Adipocyte (in vitro differentiated cells): ENCODE data around the gene HIGD2A.

Source experiments
- DNase-seq: peaks from one replicate; pipeline ENCODE4 v3.0.0-alpha.2; 2015; ENCODE audit warnings: low read depth
- H3K27me3 ChIP-seq: replicated peaks from 2 replicates; pipeline ENCODE4 v1.7.0; 2013; ENCODE audit warnings: mild to moderate bottlenecking, low read length, moderate library complexity; ENCODE audit not compliant: control insufficient read depth, insufficient read depth
- H3K36me3 ChIP-seq: 2 replicates; pipeline ENCODE4 v1.7.0; 2013; ENCODE audit warnings: low read length, mild to moderate bottlenecking, moderate library complexity; ENCODE audit not compliant: control insufficient read depth, insufficient read depth, severe bottlenecking
- H3K4me1 ChIP-seq: 2 replicates; pipeline ENCODE4 v1.7.0; 2013; ENCODE audit warnings: mild to moderate bottlenecking, low read length, moderate library complexity; ENCODE audit not compliant: control insufficient read depth, insufficient read depth
- H3K4me3 ChIP-seq: 2 replicates; pipeline ENCODE4 v1.7.0; 2013; ENCODE audit warnings: mild to moderate bottlenecking, low read length, moderate library complexity
- H3K9ac ChIP-seq: 2 replicates; pipeline ENCODE4 v1.7.0; 2013; ENCODE audit warnings: mild to moderate bottlenecking, low read length, moderate library complexity
- H3K9me3 ChIP-seq: 2 replicates; pipeline ENCODE4 v1.7.0; 2013; ENCODE audit warnings: mild to moderate bottlenecking, low read length, moderate library complexity; ENCODE audit not compliant: control insufficient read depth

HIGD2A gene

DNA sequence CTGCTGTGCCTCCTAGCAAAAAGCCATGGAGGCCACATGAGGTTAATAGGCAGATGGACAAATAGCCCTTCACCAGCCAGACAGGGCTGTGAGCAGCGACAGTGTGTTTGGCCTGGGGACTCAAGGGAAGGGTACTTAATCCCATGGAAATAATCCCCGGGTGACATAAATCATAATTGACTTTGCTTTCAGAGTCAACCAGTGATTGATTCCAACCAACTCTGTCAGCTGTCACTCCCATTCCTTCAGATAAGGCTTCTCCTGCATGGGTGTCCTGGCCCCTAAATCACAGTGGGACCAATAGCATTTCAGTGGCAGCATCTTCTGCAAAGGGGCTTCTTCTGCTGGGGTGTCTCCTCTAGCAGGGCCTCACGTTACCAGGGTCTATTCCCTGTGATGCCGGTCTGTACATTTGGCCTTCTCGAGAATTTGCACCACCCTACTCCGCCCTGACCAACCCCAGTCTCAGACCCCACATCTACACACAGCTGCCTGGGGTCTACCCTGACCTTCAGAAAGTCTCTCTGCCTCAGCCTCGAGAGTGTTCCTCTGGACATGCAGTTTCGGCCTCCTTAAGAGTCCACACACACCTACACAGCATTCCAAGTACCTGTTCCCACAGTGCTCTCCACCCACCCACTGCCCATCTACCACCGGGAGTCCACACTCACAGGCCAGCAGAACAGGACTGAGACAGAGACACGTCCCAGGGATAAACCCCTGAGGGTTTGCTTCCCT lies 24.1 kb downstream of the HIGD2A start:
- Histone ChIP-seq H3K4me3 (no peak overlapping the region), H3K9ac (peak overlapping the region; percentile 53), H3K27me3 (no peaks in the 10 kb centered on the region), H3K36me3 (peaks cover 9% of the 10 kb centered on the region), H3K4me1 (peaks cover 58% of the 10 kb centered on the region), H3K9me3 (no peaks in the 10 kb centered on the region)
- no peak for DNase-seq

DNA sequence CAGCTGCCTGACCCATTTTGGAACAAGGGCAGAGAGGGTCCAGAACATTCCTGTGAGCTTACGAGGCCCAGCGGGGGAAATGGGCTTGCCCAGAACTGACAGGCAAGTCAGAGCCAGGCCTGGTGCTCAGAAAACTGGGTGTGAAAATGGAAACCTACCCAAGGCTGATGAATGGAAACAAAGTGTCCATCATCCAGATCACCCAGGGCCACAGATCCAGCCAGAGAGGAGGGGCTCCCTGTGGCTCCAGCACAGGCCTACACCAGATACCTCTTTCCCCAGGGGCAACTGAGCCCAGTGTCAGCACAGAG lies 24.7 kb downstream of the HIGD2A start:
- no peaks in the 10 kb centered on the region for H3K9me3 ChIP-seq
- H3K36me3 ChIP-seq = peaks cover 9% of the 10 kb centered on the region
- peak overlapping the region; percentile 53 for H3K9ac ChIP-seq
- H3K4me3 ChIP-seq = no peak overlapping the region
- peak; percentile 27 for DNase-seq
- H3K4me1 ChIP-seq = peaks cover 55% of the 10 kb centered on the region
- H3K27me3 ChIP-seq = no peaks in the 10 kb centered on the region

- H3K27me3 ChIP-seq = no peaks in the 10 kb centered on the region
- no peak for DNase-seq
- peaks cover 9% of the 10 kb centered on the region for H3K36me3 ChIP-seq
- H3K9ac ChIP-seq = peak overlapping the region; percentile 53
- H3K4me3 ChIP-seq = peak overlapping the region; percentile 40
- H3K4me1 ChIP-seq = peaks cover 55% of the 10 kb centered on the region
- H3K9me3 ChIP-seq = no peaks in the 10 kb centered on the region
Measured at GRCh38 chr5:176413709-176414191, 25.2 kb downstream of the HIGD2A start.

DNA sequence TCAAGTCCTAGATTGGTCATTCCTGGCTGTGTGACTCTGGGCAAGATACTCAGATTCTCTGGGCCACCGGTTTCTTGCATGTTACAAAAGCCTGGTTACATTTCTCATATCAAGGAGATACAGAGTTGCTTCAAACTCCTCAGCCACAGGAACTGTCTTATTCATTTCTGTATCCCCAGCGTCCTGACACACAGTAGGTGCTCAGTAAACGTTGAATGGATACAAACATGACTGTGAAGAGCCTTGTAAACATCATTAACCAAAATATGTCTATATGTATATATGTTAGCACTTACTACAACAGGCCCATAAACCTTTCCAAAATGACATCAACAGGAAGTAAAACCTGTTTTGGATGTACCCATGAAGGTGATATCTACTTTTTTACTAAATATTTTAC lies 26.2 kb downstream of the HIGD2A start:
- H3K36me3 ChIP-seq = peaks cover 6% of the 10 kb centered on the region
- H3K4me3 ChIP-seq = peak overlapping the region; percentile 88
- no peak for DNase-seq
- no peaks in the 10 kb centered on the region for H3K27me3 ChIP-seq
- H3K4me1 ChIP-seq = peaks cover 55% of the 10 kb centered on the region
- H3K9me3 ChIP-seq = no peaks in the 10 kb centered on the region
- peak overlapping the region; percentile 93 for H3K9ac ChIP-seq

- DNase-seq = no peak
Measured at GRCh38 chr5:176415240-176415951, 26.8 kb downstream of the HIGD2A start.

GRCh38 chr5:176415952-176416924 lies 27.7 kb downstream of the HIGD2A start, which contains the start of gene CLTB:
Gene CLTB (minus strand): TSS chr5:176416539. CDS start chr5:176416363, 176 bp downstream.
- Histone ChIP-seq H3K36me3 (no peaks in the 10 kb centered on the region), H3K4me3 (peak within 1 kb of the TSS; percentile 88), H3K9ac (peak within 1 kb of the TSS; percentile 93), H3K9me3 (no peaks in the 10 kb centered on the region), H3K27me3 (peaks cover 11% of the 10 kb centered on the region), H3K4me1 (peaks cover 47% of the 10 kb centered on the region)
- peak; percentile 96 for DNase-seq

More at GRCh38 chr5:176415240-176415951, 26.8 kb downstream of the HIGD2A start:
- no peaks in the 10 kb centered on the region for H3K36me3 ChIP-seq
- peaks cover 55% of the 10 kb centered on the region for H3K4me1 ChIP-seq
- H3K9me3 ChIP-seq = no peaks in the 10 kb centered on the region
- peak overlapping the region; percentile 93 for H3K9ac ChIP-seq
- H3K4me3 ChIP-seq = peak overlapping the region; percentile 88
- H3K27me3 ChIP-seq = peaks cover 3% of the 10 kb centered on the region

DNA sequence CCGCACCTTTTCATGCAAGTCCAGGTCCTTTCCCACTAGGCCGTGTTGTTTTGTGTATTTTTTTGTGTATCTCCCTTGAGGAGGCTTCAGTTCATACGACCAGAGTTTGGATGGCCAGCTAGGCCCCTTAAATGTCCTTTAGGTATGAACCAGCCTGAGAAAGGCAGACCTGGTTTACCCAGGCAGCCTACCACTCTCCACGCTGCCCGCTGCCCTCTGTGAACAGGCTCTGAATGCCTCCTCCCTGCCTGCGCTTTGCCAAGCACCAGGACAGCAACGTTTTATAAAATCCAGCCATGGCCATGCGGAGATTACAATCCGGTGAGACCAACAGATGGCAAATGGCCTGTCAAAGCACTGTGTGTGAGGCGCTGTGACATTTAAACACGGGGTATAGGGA lies 28.4 kb downstream of the HIGD2A start:
- Histone ChIP-seq H3K4me3 (peak overlapping the region; percentile 88), H3K36me3 (no peaks in the 10 kb centered on the region), H3K9ac (peak overlapping the region; percentile 93), H3K9me3 (no peaks in the 10 kb centered on the region), H3K4me1 (peaks cover 43% of the 10 kb centered on the region), H3K27me3 (peaks cover 11% of the 10 kb centered on the region)
- no peak for DNase-seq

DNA sequence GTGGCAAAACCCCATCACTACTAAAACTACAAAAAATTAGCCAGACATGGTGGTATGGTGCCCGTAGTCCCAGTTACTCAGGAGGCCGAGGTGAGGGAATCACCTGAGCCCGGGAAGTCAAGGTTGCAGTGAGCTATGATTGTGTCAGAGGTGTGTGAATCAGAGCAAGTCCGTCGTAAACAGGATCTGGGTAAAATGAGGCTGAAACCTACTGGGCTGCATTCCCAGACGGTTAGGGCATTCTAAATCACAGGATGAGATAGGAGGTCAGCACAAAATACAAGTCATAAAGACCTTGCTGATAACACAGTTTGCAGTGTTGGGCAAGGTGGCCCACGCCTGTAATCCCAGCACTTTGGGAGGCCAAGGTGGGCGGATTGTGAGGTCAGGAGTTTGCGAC lies 29.7 kb downstream of the HIGD2A start:
- Histone ChIP-seq H3K9ac (no peak overlapping the region), H3K27me3 (peaks cover 18% of the 10 kb centered on the region), H3K4me1 (peaks cover 30% of the 10 kb centered on the region), H3K9me3 (no peaks in the 10 kb centered on the region), H3K36me3 (no peaks in the 10 kb centered on the region), H3K4me3 (no peak overlapping the region)
- DNase-seq = no peak

DNA sequence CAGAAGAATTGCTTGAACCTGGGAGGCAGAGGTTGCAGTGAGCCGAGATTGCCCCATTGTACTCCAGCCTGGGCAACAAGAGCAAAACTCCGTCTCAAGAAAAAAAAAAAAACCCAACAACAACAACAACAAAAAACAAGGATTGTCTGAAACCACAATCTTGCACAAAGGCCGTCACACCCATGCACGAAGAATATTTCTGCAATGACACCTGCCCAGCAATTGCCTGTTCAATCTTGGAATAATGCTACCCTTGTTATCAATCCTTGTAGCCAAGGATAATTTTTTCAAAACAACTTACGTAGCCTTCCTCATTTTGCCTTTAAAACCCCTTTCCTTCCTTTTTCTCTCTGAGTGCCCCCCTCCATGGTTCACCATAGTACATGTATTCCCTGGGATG lies 31.5 kb downstream of the HIGD2A start:
- no peaks in the 10 kb centered on the region for H3K36me3 ChIP-seq
- H3K9ac ChIP-seq = no peak overlapping the region
- H3K4me3 ChIP-seq = no peak overlapping the region
- DNase-seq = no peak
- no peaks in the 10 kb centered on the region for H3K9me3 ChIP-seq
- peaks cover 18% of the 10 kb centered on the region for H3K27me3 ChIP-seq
- H3K4me1 ChIP-seq = peaks cover 12% of the 10 kb centered on the region

DNA sequence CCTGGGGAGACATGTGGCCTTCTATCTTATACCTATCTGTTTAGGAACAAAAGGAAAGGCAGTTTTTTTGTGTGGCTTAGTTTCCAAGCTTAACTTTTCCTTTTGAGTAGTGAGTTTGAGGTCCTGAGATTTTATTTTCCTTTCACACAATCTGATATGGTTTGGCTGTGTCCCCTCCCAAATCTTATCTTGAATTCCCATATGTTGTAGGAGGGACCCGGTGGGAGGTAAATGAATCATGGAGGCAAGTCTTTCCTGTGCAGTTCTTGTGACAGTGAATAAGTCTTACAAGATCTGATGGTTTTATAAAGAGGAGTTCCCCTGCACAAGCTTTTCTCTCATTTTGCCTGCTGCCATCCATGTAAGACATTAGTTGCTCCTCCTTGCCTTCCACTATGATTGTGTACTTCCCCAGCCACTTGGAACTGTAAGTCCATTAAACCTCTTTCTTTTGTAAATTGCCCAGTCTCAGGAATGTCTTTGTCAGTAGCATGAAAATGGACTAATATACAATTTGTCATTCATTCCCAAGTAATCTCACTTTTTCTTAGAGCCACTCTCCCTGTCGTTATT lies 32.5 kb downstream of the HIGD2A start:
- Histone ChIP-seq H3K4me3 (no peak overlapping the region), H3K27me3 (peaks cover 18% of the 10 kb centered on the region), H3K9ac (no peak overlapping the region), H3K4me1 (peaks cover 5% of the 10 kb centered on the region), H3K9me3 (no peaks in the 10 kb centered on the region), H3K36me3 (no peaks in the 10 kb centered on the region)
- no peak for DNase-seq
